Parathyroid adenoma (tissue), 2 donors: Measurements from ENCODE around the gene MAGEB17.

Experiments
- H2AFZ ChIP-seq: fragments of 300-600 bp; sonication (generic); one replicate; pipeline ENCODE4 v1.7.0; 2017; ENCODE audit warnings: antibody characterized with exemption, mild to moderate bottlenecking
- H3K27ac ChIP-seq: fragments of 300-600 bp; sonication (generic); one replicate; pipeline ENCODE4 v1.7.0; 2017
- H3K27me3 ChIP-seq: fragments of 300-600 bp; sonication (generic); one replicate; pipeline ENCODE4 v1.7.0; 2017; ENCODE audit warnings: low read length; ENCODE audit not compliant: control insufficient read depth, insufficient read depth
- H3K36me3 ChIP-seq: fragments of 300-600 bp; sonication (generic); one replicate; pipeline ENCODE4 v1.7.0; 2017; ENCODE audit warnings: low read length; ENCODE audit not compliant: control insufficient read depth, insufficient read depth
- H3K4me1 ChIP-seq: fragments of 300-600 bp; sonication (generic); one replicate; pipeline ENCODE4 v1.7.0; 2017; ENCODE audit warnings: control low read depth
- H3K4me2 ChIP-seq: fragments of 300-600 bp; sonication (generic); one replicate; pipeline ENCODE4 v1.7.0; 2017; ENCODE audit warnings: low read length
- H3K4me3 ChIP-seq: fragments of 300-600 bp; sonication (generic); one replicate; pipeline ENCODE4 v1.7.0; 2017; ENCODE audit warnings: low read depth, low read length
- H3K79me2 ChIP-seq: fragments of 300-600 bp; sonication (generic); one replicate; pipeline ENCODE4 v1.7.0; 2017; ENCODE audit warnings: control low read depth
- H3K9ac ChIP-seq: fragments of 300-600 bp; sonication (generic); one replicate; pipeline ENCODE4 v1.7.0; 2017; ENCODE audit warnings: mild to moderate bottlenecking
- H3K9me3 ChIP-seq: fragments of 300-600 bp; sonication (generic); one replicate; pipeline ENCODE4 v1.7.0; 2017; ENCODE audit warnings: low read length; ENCODE audit not compliant: control insufficient read depth
- CTCF ChIP-seq: fragments of 300-600 bp; sonication (generic); IDR thresholded peaks from one replicate; pipeline ENCODE4 v1.7.0; 2017; ENCODE audit warnings: antibody characterized with exemption, mild to moderate bottlenecking
- donor health status: primary hyperparathyroidism.

The MAGEB17 gene

GRCh38 chrX:16202943-16203342, 35.7 kb downstream of the MAGEB17 start:
- no peak for TF ChIP-seq CTCF

GRCh38 chrX:16204538-16204937, 37.3 kb downstream of the MAGEB17 start:
- Histone ChIP-seq H3K4me1 (no peaks in the 10 kb centered on the region), H3K27ac (no peak overlapping the region), H3K9me3 (no peaks in the 10 kb centered on the region), H3K79me2 (no peaks in the 10 kb centered on the region), H3K36me3 (no peaks in the 10 kb centered on the region), H2AFZ (no peak overlapping the region), H3K4me3 (no peak overlapping the region), H3K4me2 (no peak overlapping the region), H3K27me3 (no peaks in the 10 kb centered on the region), H3K9ac (no peak overlapping the region)
- no peak for TF ChIP-seq CTCF

More at GRCh38 chrX:16202943-16203342, 35.7 kb downstream of the MAGEB17 start:
- Histone ChIP-seq H3K27me3 (no peaks in the 10 kb centered on the region), H3K27ac (no peak overlapping the region), H3K4me3 (no peak overlapping the region), H2AFZ (no peak overlapping the region), H3K36me3 (no peaks in the 10 kb centered on the region), H3K9ac (no peak overlapping the region), H3K4me1 (no peaks in the 10 kb centered on the region), H3K9me3 (no peaks in the 10 kb centered on the region), H3K79me2 (no peaks in the 10 kb centered on the region), H3K4me2 (no peak overlapping the region)

- Histone ChIP-seq H3K9ac (no peak overlapping the region), H3K36me3 (no peaks in the 10 kb centered on the region), H3K4me1 (no peaks in the 10 kb centered on the region), H3K9me3 (no peaks in the 10 kb centered on the region), H3K79me2 (no peaks in the 10 kb centered on the region), H3K4me3 (no peak overlapping the region), H3K4me2 (no peak overlapping the region), H3K27ac (no peak overlapping the region), H3K27me3 (no peaks in the 10 kb centered on the region), H2AFZ (no peak overlapping the region)
- no peak for TF ChIP-seq CTCF
These were observed 38.6 kb downstream of the MAGEB17 start for GRCh38 chrX:16205840-16206239.

GRCh38 chrX:16207634-16208033, 40.4 kb downstream of the MAGEB17 start:
- H3K4me1 ChIP-seq, result no peaks in the 10 kb centered on the region
- H3K36me3 ChIP-seq, result no peaks in the 10 kb centered on the region
- no peaks in the 10 kb centered on the region for H3K79me2 ChIP-seq
- no peaks in the 10 kb centered on the region for H3K9me3 ChIP-seq
- no peak overlapping the region for H3K4me2 ChIP-seq
- no peak for TF ChIP-seq CTCF
- H3K27ac ChIP-seq, result no peak overlapping the region
- H2AFZ ChIP-seq, result no peak overlapping the region
- H3K27me3 ChIP-seq, result no peaks in the 10 kb centered on the region
- H3K4me3 ChIP-seq, result no peak overlapping the region
- no peak overlapping the region for H3K9ac ChIP-seq

GRCh38 chrX:16208601-16209000, 41.3 kb downstream of the MAGEB17 start:
- H3K4me1 ChIP-seq, result no peaks in the 10 kb centered on the region
- H3K4me2 ChIP-seq, result no peak overlapping the region
- H2AFZ ChIP-seq, result no peak overlapping the region
- no peaks in the 10 kb centered on the region for H3K27me3 ChIP-seq
- no peak overlapping the region for H3K9ac ChIP-seq
- no peaks in the 10 kb centered on the region for H3K36me3 ChIP-seq
- no peaks in the 10 kb centered on the region for H3K79me2 ChIP-seq
- no peaks in the 10 kb centered on the region for H3K9me3 ChIP-seq
- no peak for TF ChIP-seq CTCF
- H3K27ac ChIP-seq, result no peak overlapping the region
- no peak overlapping the region for H3K4me3 ChIP-seq
